HPDE6-E6E7 (cell line): ENCODE data around the gene RDH5.

Experiments used
- DNase-seq: peaks from one replicate; pipeline ENCODE4 v3.0.0; 2011; ENCODE audit warnings: missing footprints; ENCODE audit errors: extremely low spot score

RDH5 gene

GRCh38 chr12:55728186-55728938 is 8.2 kb downstream of the RDH5 start:
- DNase-seq, result no peak

- DNase-seq, result peak; percentile 96
Measured at GRCh38 chr12:55728939-55729818, 9.0 kb downstream of the RDH5 start, which contains the start of gene CD63. CD63 (minus strand) TSS chr12:55729009; CDS start chr12:55728341, 668 bp downstream.

GRCh38 chr12:55729819-55730818 is 9.9 kb downstream of the RDH5 start:
- DNase-seq, result no peak

- no peak for DNase-seq
Measured at GRCh38 chr12:55732288-55732687, 12.1 kb downstream of the RDH5 start.

GRCh38 chr12:55733021-55733555 is 12.9 kb downstream of the RDH5 start:
- no peak for DNase-seq

- DNase-seq, result no peak
Measured at GRCh38 chr12:55733858-55734257, 13.7 kb downstream of the RDH5 start.

GRCh38 chr12:55734595-55734994 is 14.4 kb downstream of the RDH5 start:
- no peak for DNase-seq

- no peak for DNase-seq
Measured at GRCh38 chr12:55736076-55736475, 15.9 kb downstream of the RDH5 start.

- peak; percentile 32 for DNase-seq
Measured at GRCh38 chr12:55736780-55737580, 16.8 kb downstream of the RDH5 start.

- no peak for DNase-seq
Measured at GRCh38 chr12:55737581-55738122, 17.5 kb downstream of the RDH5 start.

GRCh38 chr12:55738123-55739024 is 18.2 kb downstream of the RDH5 start:
- DNase-seq, result peak; percentile 42

- no peak for DNase-seq
Measured at GRCh38 chr12:55739025-55739378, 18.8 kb downstream of the RDH5 start.

GRCh38 chr12:55741931-55742680 is 21.9 kb downstream of the RDH5 start:
- no peak for DNase-seq

GRCh38 chr12:55742719-55743405 is 22.7 kb downstream of the RDH5 start, which contains the start of gene GDF11:
GDF11 (plus strand) TSS chr12:55743122; CDS start chr12:55743317, 195 bp downstream.
- peak; percentile 76 for DNase-seq

GRCh38 chr12:55743406-55744339 is 23.5 kb downstream of the RDH5 start:
- no peak for DNase-seq

- no peak for DNase-seq
Measured at GRCh38 chr12:55744340-55745030, 24.3 kb downstream of the RDH5 start.
